Right atrium auricular region (tissue), 2 donors: ENCODE measurements around the gene CHIC2. TPM values are rescaled to one million over a fixed set of nuclear protein-coding genes. Genes with fewer than 3 reads are reported as not detected.

Experiments used
- DNase-seq: peaks from one replicate; pipeline ENCODE4 v3.0.0-alpha.2; 2019; ENCODE audit warnings: low spot score
- H3K27ac ChIP-seq, 2 donors: fragments of 200-600 bp; sonication (generic); 1 replicate in 1 of 2; 2 replicates in 1 of 2; pipeline ENCODE4 v1.5.1; 2016 to 2019
- H3K27me3 ChIP-seq, 2 donors: fragments of 200-600 bp; sonication (generic); one replicate each; pipeline versions ENCODE4 v1.5.1 to v1.6.0; 2017 to 2019
- H3K36me3 ChIP-seq: fragments of 200-600 bp; sonication (generic); one replicate; pipeline ENCODE4 v1.5.1; 2016
- H3K4me1 ChIP-seq, 2 donors: fragments of 200-600 bp; sonication (generic); one replicate each; pipeline versions ENCODE4 v1.5.1 to v1.6.0; 2017 to 2019
- H3K4me3 ChIP-seq, 2 donors: fragments of 200-600 bp; sonication (generic); 1 replicate in 1 of 2; 2 replicates in 1 of 2; pipeline ENCODE4 v1.5.1; 2017 to 2019; ENCODE audit warnings: mild to moderate bottlenecking in 1 of 2, moderate library complexity in 1 of 2
- H3K9me3 ChIP-seq, 2 donors: fragments of 200-600 bp; sonication (generic); one replicate each; pipeline ENCODE4 v1.5.1; 2019
- CTCF ChIP-seq, 2 donors: fragments of 200-600 bp; sonication (generic); IDR thresholded peaks; one replicate each; pipeline ENCODE4 v1.5.1; 2019; ENCODE audit warnings: antibody characterized with exemption in 2 of 2
- total RNA-seq, 2 donors: library from RNA; depleted of rRNA; stranded (reverse); fragments of >200 nt; gene quantifications; one replicate each; pipeline ENCODE4 v1.1.0, GENCODE V29; 2016

CHIC2 gene
- total RNA-seq, 2 donors from 2014 or later = 10.6 to 18.7 TPM

GRCh38 chr4:54082168-54082567 is 17.8 kb upstream of the CHIC2 start:
- no peak for TF ChIP-seq CTCF (IDR thresholded peaks at IDR 0.05)

GRCh38 chr4:54077812-54078211 is 13.4 kb upstream of the CHIC2 start:
- no peak for DNase-seq
- H3K4me3 ChIP-seq = no peak overlapping the region
- H3K27ac ChIP-seq = no peak overlapping the region
- H3K27me3 ChIP-seq = no peaks in the 10 kb centered on the region
- H3K36me3 ChIP-seq = no peaks in the 10 kb centered on the region
- H3K9me3 ChIP-seq = no peaks in the 10 kb centered on the region
- H3K4me1 ChIP-seq = no peaks in the 10 kb centered on the region
- TF ChIP-seq CTCF (IDR thresholded peaks at IDR 0.05) = no peak

More at GRCh38 chr4:54082168-54082567, 17.8 kb upstream of the CHIC2 start:
- H3K9me3 ChIP-seq = no peaks in the 10 kb centered on the region
- no peaks in the 10 kb centered on the region for H3K4me1 ChIP-seq
- no peak overlapping the region for H3K4me3 ChIP-seq
- H3K36me3 ChIP-seq = no peaks in the 10 kb centered on the region
- DNase-seq = no peak
- no peaks in the 10 kb centered on the region for H3K27me3 ChIP-seq
- H3K27ac ChIP-seq = no peak overlapping the region

GRCh38 chr4:54076673-54077072 is 12.3 kb upstream of the CHIC2 start:
- H3K9me3 ChIP-seq = no peaks in the 10 kb centered on the region
- TF ChIP-seq CTCF (IDR thresholded peaks at IDR 0.05) = no peak
- no peak overlapping the region for H3K4me3 ChIP-seq
- no peaks in the 10 kb centered on the region for H3K36me3 ChIP-seq
- H3K4me1 ChIP-seq = no peaks in the 10 kb centered on the region
- H3K27ac ChIP-seq = no peak overlapping the region
- no peaks in the 10 kb centered on the region for H3K27me3 ChIP-seq
- DNase-seq = no peak

GRCh38 chr4:54074381-54074780 is 10.0 kb upstream of the CHIC2 start:
- Histone ChIP-seq H3K27me3 (no peaks in the 10 kb centered on the region), H3K9me3 (no peaks in the 10 kb centered on the region), H3K27ac (no peak overlapping the region), H3K36me3 (no peaks in the 10 kb centered on the region), H3K4me3 (no peak overlapping the region), H3K4me1 (no peaks in the 10 kb centered on the region)
- no peak for DNase-seq
- TF ChIP-seq CTCF (IDR thresholded peaks at IDR 0.05) = no peak

GRCh38 chr4:54073271-54073880 is 9.0 kb upstream of the CHIC2 start:
- no peak for TF ChIP-seq CTCF (IDR thresholded peaks at IDR 0.05)
- no peak overlapping the region for H3K27ac ChIP-seq
- H3K9me3 ChIP-seq = no peaks in the 10 kb centered on the region
- H3K36me3 ChIP-seq = no peaks in the 10 kb centered on the region
- H3K27me3 ChIP-seq = no peaks in the 10 kb centered on the region
- no peak for DNase-seq
- no peak overlapping the region for H3K4me3 ChIP-seq
- no peaks in the 10 kb centered on the region for H3K4me1 ChIP-seq

- TF ChIP-seq CTCF (IDR thresholded peaks at IDR 0.05) = no peak
- peak; percentile 87 for DNase-seq
- Histone ChIP-seq H3K4me1 (peaks cover 0 to 32% of the 10 kb centered on the region in 2 donors), H3K9me3 (no peaks in the 10 kb centered on the region), H3K36me3 (no peaks in the 10 kb centered on the region), H3K27me3 (no peaks in the 10 kb centered on the region), H3K27ac (peak overlapping the region; percentile 89 to 97), H3K4me3 (no peak overlapping the region)
Measured at GRCh38 chr4:54067166-54067565, 2.8 kb upstream of the CHIC2 start.
